ENCODE data around the gene CENPO.
"Not testable (repeated sequence)": the region's sequence is repeated elsewhere in the genome, so short reads cannot be mapped to it uniquely, and the experiment has no call there.

Gene CENPO

DNA sequence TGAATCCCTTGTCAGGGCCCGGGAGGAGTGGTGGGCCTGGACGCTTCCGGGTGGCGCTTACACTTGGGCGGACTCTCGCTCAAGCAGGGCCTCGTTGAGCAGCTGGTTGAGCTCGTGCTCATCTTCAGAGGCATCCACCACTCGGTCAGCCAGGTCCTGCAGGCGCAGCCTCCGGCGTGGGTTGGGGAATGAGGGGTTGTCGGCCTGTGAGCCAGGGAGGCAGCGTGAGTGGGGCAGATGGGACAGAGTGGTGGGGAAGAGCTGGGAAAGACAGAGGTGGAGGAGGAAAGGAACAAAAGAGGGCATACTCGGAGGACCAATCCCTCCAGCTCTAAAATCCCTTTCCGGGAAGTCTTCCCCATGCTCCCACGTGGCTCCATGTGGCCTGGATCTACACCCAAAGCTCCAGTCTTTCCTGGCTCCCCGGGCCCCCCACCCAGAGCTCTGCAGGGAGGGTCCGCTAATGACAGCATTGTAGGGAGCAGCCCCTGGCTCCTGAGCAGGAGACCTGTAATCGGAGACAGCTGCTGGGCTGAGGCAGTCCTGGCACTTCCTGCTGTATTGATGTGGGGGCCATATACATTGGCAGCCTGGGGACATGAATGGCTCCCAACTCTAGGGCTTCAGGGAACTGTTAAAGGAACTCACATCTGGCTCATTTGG is 41.6 kb downstream of the CENPO start:
- Histone ChIP-seq H3K4me2 (ENCODE audit: low read length) (no peak overlapping the region), H3K4me1 (ENCODE audit: control insufficient read depth, insufficient read depth, low read length) (no peaks in the 10 kb centered on the region), H3K4me3 (ENCODE audit: low read length) (no peak overlapping the region), H3K9ac (ENCODE audit: low read depth, low read length) (no peak overlapping the region), H3K9me3 (replicated peaks; ENCODE audit: low read length) (no peaks in the 10 kb centered on the region), H3K27me3 (ENCODE audit: control insufficient read depth, insufficient read depth, low read length) (no peaks in the 10 kb centered on the region), H3K36me3 (ENCODE audit: insufficient read depth, low read length) (peaks cover 10% of the 10 kb centered on the region)

DNA sequence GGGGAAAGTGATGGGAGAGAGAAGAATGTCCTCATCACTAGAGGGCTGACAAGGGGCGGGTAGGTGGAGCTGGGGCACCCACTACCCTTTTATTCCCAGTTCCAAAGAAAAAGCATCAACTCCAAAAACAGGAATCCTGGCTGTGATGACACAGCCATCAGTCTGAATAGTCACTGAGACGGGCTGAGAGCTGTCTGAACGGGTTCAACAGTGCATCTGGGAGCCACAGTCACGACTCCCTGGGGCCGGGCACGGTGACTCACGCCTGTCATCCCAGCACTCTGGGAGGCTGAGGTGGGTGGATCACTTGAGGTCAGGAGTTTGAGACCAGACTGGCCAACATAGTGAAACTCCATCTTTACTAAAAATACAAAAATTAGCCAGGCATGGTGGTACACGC is 42.2 kb downstream of the CENPO start:
- not testable (repeated sequence) for H3K4me3 ChIP-seq (ENCODE audit: low read length); H3K9ac ChIP-seq (ENCODE audit: low read depth, low read length); H3K9me3 ChIP-seq (replicated peaks; ENCODE audit: low read length); H3K4me2 ChIP-seq (ENCODE audit: low read length); H3K4me1 ChIP-seq (ENCODE audit: control insufficient read depth, insufficient read depth, low read length); H3K27me3 ChIP-seq (ENCODE audit: control insufficient read depth, insufficient read depth, low read length)
- H3K36me3 ChIP-seq (ENCODE audit: insufficient read depth, low read length) = peaks cover 13% of the 10 kb centered on the region

DNA sequence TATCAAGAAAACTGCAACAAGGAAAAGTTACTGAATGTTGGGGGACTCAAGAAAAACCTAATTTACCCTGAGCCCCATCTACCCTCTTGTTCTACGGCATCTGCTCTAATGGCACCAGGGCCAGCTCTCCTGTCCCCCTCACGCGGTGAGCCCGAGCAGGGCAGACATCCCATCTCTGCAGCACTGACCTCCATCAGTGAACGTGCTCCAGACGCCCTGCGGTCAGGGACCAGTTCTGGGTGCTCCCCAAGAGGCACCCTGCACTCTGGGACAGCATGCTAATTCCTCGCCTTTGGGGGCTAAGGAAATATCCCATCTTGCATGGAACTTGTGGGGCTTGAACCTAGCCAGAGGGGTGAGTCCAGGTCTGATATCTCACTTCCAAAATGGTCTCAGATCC is 43.0 kb downstream of the CENPO start:
- no peak overlapping the region for H3K4me2 ChIP-seq (ENCODE audit: low read length)
- H3K9ac ChIP-seq (ENCODE audit: low read depth, low read length) = no peak overlapping the region
- no peak overlapping the region for H3K4me3 ChIP-seq (ENCODE audit: low read length)
- H3K36me3 ChIP-seq (ENCODE audit: insufficient read depth, low read length) = peaks cover 16% of the 10 kb centered on the region
- no peaks in the 10 kb centered on the region for H3K9me3 ChIP-seq (replicated peaks; ENCODE audit: low read length)
- H3K4me1 ChIP-seq (ENCODE audit: control insufficient read depth, insufficient read depth, low read length) = no peaks in the 10 kb centered on the region
- no peaks in the 10 kb centered on the region for H3K27me3 ChIP-seq (ENCODE audit: control insufficient read depth, insufficient read depth, low read length)

DNA sequence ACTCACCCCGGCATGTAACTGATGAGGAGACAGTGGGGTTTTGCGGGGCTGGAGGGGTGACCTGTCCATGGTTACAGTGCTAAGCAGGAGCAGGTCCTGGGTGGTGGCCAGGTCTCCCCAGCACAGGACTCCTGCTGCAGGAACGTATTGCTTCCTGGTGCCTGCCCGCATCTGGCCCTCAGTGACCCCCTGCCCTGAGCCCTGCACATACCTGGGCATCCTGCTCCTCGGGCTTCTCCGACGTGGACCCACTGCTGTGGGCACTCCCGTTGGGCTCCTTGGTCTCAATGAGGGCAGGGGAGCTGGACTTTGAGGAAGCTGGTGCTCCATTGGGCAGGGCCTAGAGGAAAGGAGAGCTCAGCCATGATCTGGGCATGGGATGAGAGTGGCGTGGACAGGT is 43.5 kb downstream of the CENPO start:
- H3K4me3 ChIP-seq (ENCODE audit: low read length) = no peak overlapping the region
- H3K4me1 ChIP-seq (ENCODE audit: control insufficient read depth, insufficient read depth, low read length) = no peaks in the 10 kb centered on the region
- H3K4me2 ChIP-seq (ENCODE audit: low read length) = no peak overlapping the region
- H3K9ac ChIP-seq (ENCODE audit: low read depth, low read length) = no peak overlapping the region
- H3K36me3 ChIP-seq (ENCODE audit: insufficient read depth, low read length) = peaks cover 16% of the 10 kb centered on the region
- no peaks in the 10 kb centered on the region for H3K27me3 ChIP-seq (ENCODE audit: control insufficient read depth, insufficient read depth, low read length)
- no peaks in the 10 kb centered on the region for H3K9me3 ChIP-seq (replicated peaks; ENCODE audit: low read length)

DNA sequence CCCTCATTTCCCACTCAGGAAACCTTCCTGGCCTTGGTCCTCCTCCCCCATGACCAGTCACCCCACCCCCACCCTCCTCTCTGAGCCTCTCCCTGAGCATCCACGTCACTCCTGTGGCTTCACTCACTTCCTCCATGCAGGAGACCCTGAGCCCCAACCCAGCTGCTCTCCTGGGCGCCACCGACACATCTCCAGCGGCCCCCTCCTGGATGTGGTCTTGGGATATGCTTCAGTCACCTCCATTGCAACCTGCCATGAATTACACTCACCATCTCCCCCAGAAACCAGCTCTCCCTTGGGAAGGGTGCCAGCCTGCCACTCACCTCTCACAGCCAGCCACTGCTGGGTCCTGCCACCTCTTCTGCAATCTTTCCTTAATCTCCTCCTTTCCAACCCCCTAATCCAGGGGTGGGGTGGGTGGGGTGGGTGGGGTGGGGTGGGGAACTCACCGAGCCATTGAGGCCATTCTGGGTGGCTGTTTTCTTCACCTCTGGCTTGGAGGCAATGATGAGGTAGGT is 44.8 kb downstream of the CENPO start:
- no peaks in the 10 kb centered on the region for H3K27me3 ChIP-seq (ENCODE audit: control insufficient read depth, insufficient read depth, low read length)

DNA sequence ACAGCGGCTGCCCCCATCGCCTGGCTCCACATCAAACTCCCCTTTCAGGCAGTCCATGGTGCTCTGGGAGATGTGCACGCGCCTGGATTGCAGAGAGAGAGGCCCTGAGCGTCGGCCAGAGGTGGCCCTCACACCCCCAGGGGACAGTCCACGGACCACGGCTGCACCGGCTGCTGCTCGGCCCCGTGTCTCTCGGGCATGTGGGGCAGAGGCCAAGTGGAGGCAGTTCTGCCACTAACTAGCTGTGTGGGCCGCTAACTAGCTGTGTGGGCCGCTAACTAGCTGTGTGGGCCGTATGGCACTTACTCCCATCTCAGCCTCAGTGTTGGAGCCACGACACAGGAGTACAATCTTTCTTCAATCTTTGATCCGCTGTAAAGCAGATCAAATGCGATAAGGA is 45.3 kb downstream of the CENPO start:
- no peak overlapping the region for H3K4me2 ChIP-seq (ENCODE audit: low read length)
- H3K36me3 ChIP-seq (ENCODE audit: insufficient read depth, low read length) = peaks cover 16% of the 10 kb centered on the region
- no peak overlapping the region for H3K9ac ChIP-seq (ENCODE audit: low read depth, low read length)
- no peaks in the 10 kb centered on the region for H3K9me3 ChIP-seq (replicated peaks; ENCODE audit: low read length)
- H3K4me3 ChIP-seq (ENCODE audit: low read length) = no peak overlapping the region
- H3K4me1 ChIP-seq (ENCODE audit: control insufficient read depth, insufficient read depth, low read length) = no peaks in the 10 kb centered on the region
- no peaks in the 10 kb centered on the region for H3K27me3 ChIP-seq (ENCODE audit: control insufficient read depth, insufficient read depth, low read length)

More for the DNA sequence above, 44.8 kb downstream of the CENPO start:
- Histone ChIP-seq H3K4me2 (ENCODE audit: low read length) (no peak overlapping the region), H3K4me3 (ENCODE audit: low read length) (no peak overlapping the region), H3K36me3 (ENCODE audit: insufficient read depth, low read length) (peaks cover 16% of the 10 kb centered on the region), H3K9ac (ENCODE audit: low read depth, low read length) (no peak overlapping the region), H3K4me1 (ENCODE audit: control insufficient read depth, insufficient read depth, low read length) (no peaks in the 10 kb centered on the region), H3K9me3 (replicated peaks; ENCODE audit: low read length) (no peaks in the 10 kb centered on the region)

DNA sequence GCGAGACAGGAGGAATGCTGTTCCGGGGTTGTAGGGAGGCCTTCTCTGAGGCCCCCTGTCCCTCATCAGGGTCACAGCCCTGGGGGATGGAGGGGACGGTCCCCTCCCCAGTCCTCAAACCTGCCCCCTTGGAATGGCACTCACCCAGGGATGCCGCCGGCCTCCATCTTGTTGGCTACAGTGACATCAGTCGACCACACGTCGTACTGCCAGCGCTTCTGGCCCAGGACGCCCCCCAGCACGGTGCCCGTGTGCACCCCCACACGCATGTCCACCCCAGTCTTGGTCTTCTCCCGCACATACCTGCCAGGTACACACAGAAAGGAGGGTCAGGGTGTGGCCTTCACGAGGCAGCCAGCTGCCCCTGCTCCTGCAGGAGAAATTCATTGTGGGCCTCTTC is 46.5 kb downstream of the CENPO start:
- Histone ChIP-seq H3K4me3 (ENCODE audit: low read length) (no peak overlapping the region), H3K27me3 (ENCODE audit: control insufficient read depth, insufficient read depth, low read length) (no peaks in the 10 kb centered on the region), H3K9ac (ENCODE audit: low read depth, low read length) (no peak overlapping the region), H3K9me3 (replicated peaks; ENCODE audit: low read length) (no peaks in the 10 kb centered on the region), H3K4me2 (ENCODE audit: low read length) (no peak overlapping the region), H3K4me1 (ENCODE audit: control insufficient read depth, insufficient read depth, low read length) (no peaks in the 10 kb centered on the region), H3K36me3 (ENCODE audit: insufficient read depth, low read length) (peaks cover 16% of the 10 kb centered on the region)

DNA sequence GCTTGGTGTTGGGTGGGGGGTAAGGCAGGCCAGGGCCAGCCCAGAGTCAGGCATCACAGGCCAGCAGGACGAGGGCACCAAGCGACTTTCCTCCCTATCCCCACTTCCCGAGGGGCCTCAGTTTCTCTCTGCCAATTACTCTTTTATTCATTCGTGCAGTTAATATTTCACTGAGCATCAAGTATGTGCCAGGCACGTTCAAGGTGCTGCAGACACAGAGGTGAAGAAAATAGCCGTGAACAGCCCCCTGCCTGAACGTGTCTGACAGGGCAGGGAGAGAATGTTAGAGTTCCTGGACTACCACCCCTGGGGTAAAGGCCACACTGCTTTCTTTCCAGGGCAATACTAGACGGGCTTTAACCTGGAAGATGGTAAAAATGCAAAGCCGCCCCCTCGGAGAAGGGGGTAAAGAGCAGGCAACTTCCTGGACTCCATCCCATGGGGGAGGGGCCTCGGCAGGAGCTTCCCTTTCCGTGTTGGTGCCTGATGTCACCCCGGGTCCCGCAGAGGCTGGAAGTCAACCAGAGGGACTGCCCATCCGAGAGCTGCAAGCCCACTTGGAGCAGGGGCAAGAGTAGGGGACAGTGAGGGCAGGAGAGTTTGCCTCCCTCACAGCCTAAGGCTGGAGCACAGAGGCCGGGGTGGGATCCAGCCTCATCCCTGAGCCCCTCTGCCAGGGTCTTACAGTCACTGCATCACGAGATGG is 47.1 kb downstream of the CENPO start:
- no peaks in the 10 kb centered on the region for H3K27me3 ChIP-seq (ENCODE audit: control insufficient read depth, insufficient read depth, low read length)
- H3K9me3 ChIP-seq (replicated peaks; ENCODE audit: low read length) = no peaks in the 10 kb centered on the region
- H3K9ac ChIP-seq (ENCODE audit: low read depth, low read length) = no peak overlapping the region
- H3K36me3 ChIP-seq (ENCODE audit: insufficient read depth, low read length) = peaks cover 16% of the 10 kb centered on the region
- H3K4me1 ChIP-seq (ENCODE audit: control insufficient read depth, insufficient read depth, low read length) = no peaks in the 10 kb centered on the region
- no peak overlapping the region for H3K4me2 ChIP-seq (ENCODE audit: low read length)
- H3K4me3 ChIP-seq (ENCODE audit: low read length) = no peak overlapping the region

DNA sequence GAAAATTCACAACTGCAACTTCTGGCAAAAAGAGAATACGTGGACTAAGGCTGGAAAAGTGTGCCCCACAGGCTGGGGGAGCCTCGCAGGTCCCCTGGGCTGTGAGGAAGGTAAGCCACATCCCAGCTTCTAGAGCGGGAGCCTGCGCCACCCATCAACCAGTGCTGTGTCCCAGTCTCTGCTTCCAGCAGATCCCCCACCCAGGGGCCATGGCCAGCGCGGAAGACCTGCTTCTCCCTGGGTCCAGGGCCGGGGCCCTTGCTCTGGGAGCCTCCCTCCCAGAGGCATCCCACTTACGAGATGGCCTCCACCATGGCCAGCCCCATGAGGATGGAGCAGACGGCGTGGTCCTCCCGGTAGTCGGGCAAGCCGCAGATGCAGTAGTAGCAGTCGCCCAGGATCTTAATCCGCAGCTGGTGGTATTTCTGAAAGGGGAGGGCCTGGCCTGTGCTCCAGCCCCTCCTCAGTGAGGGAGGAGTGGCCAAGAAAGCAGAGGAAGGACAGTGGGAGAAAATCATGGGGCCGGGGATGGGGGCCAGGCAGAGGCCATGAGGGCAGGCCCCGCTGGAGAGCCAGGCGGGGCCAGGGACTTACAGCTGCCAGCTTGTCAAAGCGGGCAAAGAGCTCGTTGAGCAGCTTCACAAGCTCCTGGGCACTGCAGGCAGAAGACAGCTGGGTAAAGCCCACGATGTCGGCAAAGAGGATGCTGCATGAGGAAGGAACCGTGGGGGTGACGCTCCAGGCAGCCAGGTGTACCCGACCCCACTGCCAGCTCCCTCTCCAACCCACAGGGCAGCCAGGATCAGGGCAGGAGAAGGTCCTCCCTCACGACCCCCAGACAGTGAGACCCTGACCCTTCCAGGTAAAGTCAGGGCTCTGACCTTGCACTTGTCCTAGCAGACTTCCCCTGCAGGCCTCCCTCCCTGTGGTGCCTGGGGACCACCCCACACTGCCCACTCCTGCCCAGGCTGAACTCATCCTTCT is 48.0 kb downstream of the CENPO start:
- Histone ChIP-seq H3K36me3 (ENCODE audit: insufficient read depth, low read length) (peaks cover 16% of the 10 kb centered on the region), H3K9me3 (replicated peaks; ENCODE audit: low read length) (no peaks in the 10 kb centered on the region), H3K4me2 (ENCODE audit: low read length) (no peak overlapping the region), H3K9ac (ENCODE audit: low read depth, low read length) (no peak overlapping the region), H3K27me3 (ENCODE audit: control insufficient read depth, insufficient read depth, low read length) (no peaks in the 10 kb centered on the region), H3K4me1 (ENCODE audit: control insufficient read depth, insufficient read depth, low read length) (no peaks in the 10 kb centered on the region), H3K4me3 (ENCODE audit: low read length) (no peak overlapping the region)

DNA sequence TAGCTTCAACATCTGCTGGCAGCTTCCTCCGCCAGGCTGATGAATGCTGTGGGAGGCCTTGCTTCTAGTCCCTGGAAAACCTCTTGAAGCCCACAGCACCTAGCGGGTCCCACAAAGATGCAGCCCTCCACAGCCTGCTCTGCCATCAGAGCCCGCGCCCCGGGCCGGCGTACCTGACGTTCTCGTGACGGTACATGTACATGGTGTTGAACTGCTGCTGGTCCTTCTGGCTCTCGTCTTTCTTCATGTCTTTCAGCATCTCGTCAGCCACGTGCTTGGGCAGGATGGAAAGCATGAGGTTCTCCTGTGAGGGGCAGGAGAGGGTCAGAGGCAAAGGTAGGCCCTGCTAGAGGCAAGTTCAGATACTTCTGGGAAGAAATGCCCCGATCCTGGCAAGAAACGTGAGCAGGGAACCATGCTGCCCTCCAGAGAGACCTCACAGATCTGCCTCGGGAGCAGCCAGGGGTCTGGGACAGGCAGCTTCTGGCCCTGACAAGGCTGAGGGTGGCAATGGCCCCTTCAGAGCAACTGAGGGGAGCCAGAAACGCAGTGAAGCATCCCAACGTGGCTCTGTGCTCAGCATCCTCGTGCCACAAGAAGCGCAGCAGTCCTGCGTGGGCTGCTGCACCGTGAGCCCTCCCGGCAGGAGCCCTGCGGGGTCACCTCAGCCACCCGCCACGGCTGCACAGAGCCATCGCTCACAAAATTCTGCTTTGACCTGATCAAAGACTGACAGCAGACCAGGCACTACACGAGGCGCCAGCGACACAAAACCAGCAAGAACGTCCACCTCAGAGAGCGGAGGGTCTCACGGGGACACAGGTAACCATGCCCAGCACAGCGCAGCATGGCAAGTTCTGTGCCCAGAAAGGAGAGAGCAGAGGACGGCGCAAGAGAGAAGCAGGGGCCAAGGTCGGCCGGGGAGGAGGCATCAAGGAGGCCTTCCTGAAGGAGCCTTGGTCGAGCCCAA is 49.1 kb downstream of the CENPO start:
- Histone ChIP-seq H3K27me3 (ENCODE audit: control insufficient read depth, insufficient read depth, low read length) (no peaks in the 10 kb centered on the region), H3K4me3 (ENCODE audit: low read length) (no peak overlapping the region), H3K36me3 (ENCODE audit: insufficient read depth, low read length) (peaks cover 9% of the 10 kb centered on the region), H3K9me3 (replicated peaks; ENCODE audit: low read length) (no peaks in the 10 kb centered on the region), H3K9ac (ENCODE audit: low read depth, low read length) (no peak overlapping the region), H3K4me1 (ENCODE audit: control insufficient read depth, insufficient read depth, low read length) (no peaks in the 10 kb centered on the region), H3K4me2 (ENCODE audit: low read length) (no peak overlapping the region)
